ENCODE measurements around the gene N4BP2L2.

N4BP2L2 gene

DNA sequence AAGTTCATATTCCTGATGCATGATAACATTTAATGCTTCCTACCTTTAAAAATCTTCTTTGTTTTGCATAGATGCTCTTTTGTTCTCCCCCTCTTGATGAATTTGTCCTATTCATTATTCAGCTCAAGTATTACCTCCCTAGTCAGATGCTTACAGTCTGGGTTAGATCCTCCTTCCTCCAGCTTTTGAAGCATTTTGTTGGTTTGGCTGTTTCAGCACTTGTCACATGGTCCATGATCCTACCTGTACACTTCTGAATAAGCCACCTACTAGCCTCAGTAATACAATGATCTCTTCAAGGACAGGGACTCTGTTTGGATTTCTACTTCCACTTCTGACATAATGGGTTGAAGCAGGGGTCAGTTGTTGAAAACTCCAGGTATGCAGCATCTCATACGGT is 148.1 kb downstream of the N4BP2L2 start:
- no peak for DNase-seq (ENCODE audit: low spot score)
- TF ChIP-seq, protein P1, sequence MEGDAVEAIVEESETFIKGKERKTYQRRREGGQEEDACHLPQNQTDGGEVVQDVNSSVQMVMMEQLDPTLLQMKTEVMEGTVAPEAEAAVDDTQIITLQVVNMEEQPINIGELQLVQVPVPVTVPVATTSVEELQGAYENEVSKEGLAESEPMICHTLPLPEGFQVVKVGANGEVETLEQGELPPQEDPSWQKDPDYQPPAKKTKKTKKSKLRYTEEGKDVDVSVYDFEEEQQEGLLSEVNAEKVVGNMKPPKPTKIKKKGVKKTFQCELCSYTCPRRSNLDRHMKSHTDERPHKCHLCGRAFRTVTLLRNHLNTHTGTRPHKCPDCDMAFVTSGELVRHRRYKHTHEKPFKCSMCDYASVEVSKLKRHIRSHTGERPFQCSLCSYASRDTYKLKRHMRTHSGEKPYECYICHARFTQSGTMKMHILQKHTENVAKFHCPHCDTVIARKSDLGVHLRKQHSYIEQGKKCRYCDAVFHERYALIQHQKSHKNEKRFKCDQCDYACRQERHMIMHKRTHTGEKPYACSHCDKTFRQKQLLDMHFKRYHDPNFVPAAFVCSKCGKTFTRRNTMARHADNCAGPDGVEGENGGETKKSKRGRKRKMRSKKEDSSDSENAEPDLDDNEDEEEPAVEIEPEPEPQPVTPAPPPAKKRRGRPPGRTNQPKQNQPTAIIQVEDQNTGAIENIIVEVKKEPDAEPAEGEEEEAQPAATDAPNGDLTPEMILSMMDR (IDR thresholded peaks at IDR 0.05; ENCODE audit: extremely low read depth, missing control alignments), result no peak

- DNase-seq (ENCODE audit: low spot score), result peak; percentile 38
- TF ChIP-seq, protein P1 (IDR thresholded peaks at IDR 0.05; ENCODE audit: extremely low read depth, missing control alignments), result no peak
These were observed 148.5 kb downstream of the N4BP2L2 start for GRCh38 chr13:32390048-32390447.

DNA sequence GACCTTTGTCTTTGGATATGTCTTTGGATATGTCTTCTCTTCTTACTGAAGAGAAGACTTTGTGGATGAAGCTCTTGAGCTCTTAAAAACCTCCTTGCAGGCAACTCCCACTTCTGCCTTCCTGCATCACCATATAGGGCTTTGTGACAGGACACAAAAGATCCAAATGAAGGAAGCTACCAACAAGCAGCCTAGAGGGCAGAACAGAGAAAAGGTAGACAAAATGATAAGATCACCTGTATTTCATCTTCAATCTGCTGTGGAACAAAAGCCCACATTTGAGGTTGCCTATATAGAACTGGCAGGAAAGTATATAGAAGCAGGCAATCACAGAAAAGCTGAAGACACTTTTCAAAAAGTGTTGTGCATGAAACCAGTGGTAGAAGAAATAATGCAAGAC is 153.2 kb downstream of the N4BP2L2 start:
- TF ChIP-seq, protein P1 (IDR thresholded peaks at IDR 0.05; ENCODE audit: extremely low read depth, missing control alignments), result no peak
- no peak for DNase-seq (ENCODE audit: low spot score)

GRCh38 chr13:32384702-32385101 is 153.9 kb downstream of the N4BP2L2 start:
- TF ChIP-seq, protein P1 (IDR thresholded peaks at IDR 0.05; ENCODE audit: extremely low read depth, missing control alignments), result no peak
- DNase-seq (ENCODE audit: low spot score), result no peak

DNA sequence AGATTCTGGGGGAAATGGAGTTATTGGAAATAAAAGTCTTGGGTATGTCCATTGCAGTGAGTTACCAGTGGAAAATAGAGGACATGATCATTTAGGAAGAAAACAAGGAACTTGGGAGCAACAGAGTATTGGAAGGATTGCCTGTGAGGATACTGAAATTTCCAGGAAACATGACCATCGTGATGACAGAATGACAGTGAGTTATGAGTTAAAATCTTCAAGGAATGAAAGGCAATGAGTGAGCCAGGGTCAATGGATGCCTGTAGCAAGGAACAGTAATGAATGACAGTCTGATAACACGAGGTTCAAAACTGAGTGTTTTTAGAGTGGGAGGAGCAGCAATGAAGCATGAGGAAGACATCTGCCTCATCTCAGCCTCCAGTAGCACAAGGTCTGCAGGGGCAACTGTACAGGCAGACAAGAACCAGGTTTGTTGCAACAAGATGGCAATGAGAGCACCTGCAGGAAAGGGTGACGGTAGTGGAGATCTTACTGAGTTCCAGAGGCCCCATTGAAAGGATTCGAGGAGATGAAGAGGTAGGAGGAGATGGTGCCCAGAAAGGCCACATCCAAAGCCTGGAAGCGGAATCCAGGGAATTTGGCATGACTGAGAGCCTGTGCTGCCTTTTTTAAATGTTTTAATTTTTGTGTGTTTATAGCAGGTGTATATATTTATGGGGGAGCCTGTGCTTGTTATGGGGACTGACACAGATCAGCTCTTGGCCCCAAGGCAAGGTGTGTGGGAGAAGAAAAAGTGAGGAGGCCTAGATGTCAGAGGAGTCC is 154.6 kb downstream of the N4BP2L2 start:
- no peak for DNase-seq (ENCODE audit: low spot score)
- TF ChIP-seq, protein P1 (IDR thresholded peaks at IDR 0.05; ENCODE audit: extremely low read depth, missing control alignments), result no peak

Data from GM20000 (cell line).